Activated CD8-positive, alpha-beta T cell treated with anti-CD3 and anti-CD28 coated beads for 36 hours (primary cell): ENCODE measurements around the gene IPO8. TPM values are rescaled to one million over a fixed set of nuclear protein-coding genes. Genes with fewer than 3 reads are reported as not detected.
"Not testable (repeated sequence)": the region's sequence is repeated elsewhere in the genome, so short reads cannot be mapped to it uniquely, and the experiment has no call there.

Source experiments
- ATAC-seq: fragments of 200-7000 bp; cut with Tn5 transposase; one replicate; pipeline ENCODE4 v1.10.0; 2021; ENCODE audit warnings: mild to moderate bottlenecking, moderate library complexity
- CTCF ChIA-PET: fragments of 350-600 bp; sonication (Branson Sonifier 250); formaldehyde crosslinking; loops from one replicate; lab custom pipeline; 2021; ENCODE audit warnings: antibody characterized with exemption; lab: Charles Lee
- POLR2A ChIA-PET: fragments of 350-600 bp; sonication (Branson Sonifier 250); formaldehyde crosslinking; loops from one replicate; lab custom pipeline; 2021; ENCODE audit warnings: antibody characterized with exemption; lab: Charles Lee
- DNase-seq: peaks from one replicate; pipeline ENCODE4 v3.0.0-alpha.2; 2020
- H3K27ac Mint-ChIP-seq: one replicate; pipeline ENCODE4 v1.8.0; 2021; ENCODE audit warnings: mild to moderate bottlenecking, mixed read lengths
- H3K27me3 Mint-ChIP-seq: one replicate; pipeline ENCODE4 v1.8.0; 2021; ENCODE audit warnings: mixed read lengths
- H3K36me3 Mint-ChIP-seq: one replicate; pipeline ENCODE4 v1.8.0; 2021; ENCODE audit warnings: low read depth, mixed read lengths
- H3K4me1 Mint-ChIP-seq: one replicate; pipeline ENCODE4 v1.8.0; 2021; ENCODE audit warnings: low read depth, mixed read lengths
- H3K4me3 Mint-ChIP-seq: one replicate; pipeline ENCODE4 v1.8.0; 2021; ENCODE audit warnings: mild to moderate bottlenecking, moderate library complexity, mixed read lengths
- H3K9me3 Mint-ChIP-seq: one replicate; pipeline ENCODE4 v1.8.0; 2021; ENCODE audit warnings: mixed read lengths
- CTCF ChIP-seq: fragments of 200-600 bp; IDR thresholded peaks from one replicate; pipeline ENCODE4 v1.8.0; 2022; ENCODE audit warnings: antibody characterized with exemption, mild to moderate bottlenecking
- intact Hi-C: fragments of 100-400 bp; cut with micrococcal nuclease; formaldehyde crosslinking; loops from one replicate; pipeline ENCODE4 v1.10.0; 2022
- total RNA-seq, 2 experiments: library from RNA; stranded (reverse); gene quantifications; one replicate each; pipeline ENCODE4 v1.2.3, GENCODE V29; 2021

Gene IPO8
- total RNA-seq, 2 experiments from 2014 or later: 40.2 to 47.7 TPM

GRCh38 chr12:30594509-30594908 is 101.2 kb downstream of the IPO8 start:
- H3K9me3 Mint-ChIP-seq: peaks cover 2% of the 10 kb centered on the region
- intact Hi-C loops: no loop called here
- H3K4me1 Mint-ChIP-seq: no peaks in the 10 kb centered on the region
- no peak for TF ChIP-seq CTCF
- no peaks in the 10 kb centered on the region for H3K36me3 Mint-ChIP-seq
- DNase-seq (no peak), ATAC-seq (no peak)
- H3K4me3 Mint-ChIP-seq: no peak overlapping the region
- no peaks in the 10 kb centered on the region for H3K27me3 Mint-ChIP-seq
- POLR2A ChIA-PET: no interaction called here
- CTCF ChIA-PET: no interaction called here
- H3K27ac Mint-ChIP-seq: no peak overlapping the region

- H3K4me3 Mint-ChIP-seq, CTCF ChIA-PET, POLR2A ChIA-PET, H3K27ac Mint-ChIP-seq, H3K36me3 Mint-ChIP-seq, H3K9me3 Mint-ChIP-seq, intact Hi-C loops, DNase-seq, H3K4me1 Mint-ChIP-seq, H3K27me3 Mint-ChIP-seq, ATAC-seq: not testable (repeated sequence)
Observed at GRCh38 chr12:30588572-30588971, 107.1 kb downstream of the IPO8 start.

- no peaks in the 10 kb centered on the region for H3K36me3 Mint-ChIP-seq
- H3K27ac Mint-ChIP-seq: no peak overlapping the region
- no peaks in the 10 kb centered on the region for H3K4me1 Mint-ChIP-seq
- ATAC-seq (no peak), DNase-seq (no peak)
- intact Hi-C loops: no loop called here
- H3K9me3 Mint-ChIP-seq: no peaks in the 10 kb centered on the region
- H3K4me3 Mint-ChIP-seq: no peak overlapping the region
- TF ChIP-seq CTCF: no peak
- CTCF ChIA-PET: no interaction called here
- POLR2A ChIA-PET: no interaction called here
- H3K27me3 Mint-ChIP-seq: no peaks in the 10 kb centered on the region
Observed at GRCh38 chr12:30587782-30588181, 107.9 kb downstream of the IPO8 start.

GRCh38 chr12:30585877-30586276 is 109.8 kb downstream of the IPO8 start:
- Mint-ChIP-seq H3K4me1 (no peaks in the 10 kb centered on the region), H3K36me3 (no peaks in the 10 kb centered on the region), H3K27me3 (no peaks in the 10 kb centered on the region), H3K4me3 (no peak overlapping the region), H3K9me3 (no peaks in the 10 kb centered on the region), H3K27ac (no peak overlapping the region)
- ATAC-seq: no peak
- ChIA-PET CTCF (no interaction called here), POLR2A (no interaction called here)
- TF ChIP-seq CTCF: no peak
- intact Hi-C loops: no loop called here
- no peak for DNase-seq

GRCh38 chr12:30582943-30583342 is 112.7 kb downstream of the IPO8 start:
- DNase-seq (no peak), ATAC-seq (no peak)
- Mint-ChIP-seq H3K27ac (no peak overlapping the region), H3K27me3 (no peaks in the 10 kb centered on the region), H3K4me3 (no peak overlapping the region), H3K4me1 (no peaks in the 10 kb centered on the region), H3K36me3 (no peaks in the 10 kb centered on the region), H3K9me3 (no peaks in the 10 kb centered on the region)
- POLR2A ChIA-PET: no interaction called here
- CTCF ChIA-PET: no interaction called here
- intact Hi-C loops: no loop called here
- no peak for TF ChIP-seq CTCF

- no peaks in the 10 kb centered on the region for H3K9me3 Mint-ChIP-seq
- DNase-seq (no peak), ATAC-seq (no peak)
- no peak for TF ChIP-seq CTCF
- no peaks in the 10 kb centered on the region for H3K4me1 Mint-ChIP-seq
- intact Hi-C loops: no loop called here
- CTCF ChIA-PET: interaction anchor here (0.6 kb wide), 1 partner anchor 95 kb away, joined by 4 read pairs; no protein-coding TSS in a partner anchor
- no peak overlapping the region for H3K27ac Mint-ChIP-seq
- H3K27me3 Mint-ChIP-seq: no peaks in the 10 kb centered on the region
- no peaks in the 10 kb centered on the region for H3K36me3 Mint-ChIP-seq
- no peak overlapping the region for H3K4me3 Mint-ChIP-seq
- POLR2A ChIA-PET: no interaction called here
Observed at GRCh38 chr12:30580344-30580743, 115.3 kb downstream of the IPO8 start.
